HCT116 (cell line): ENCODE measurements around the gene PRR15L. TPM values are rescaled to one million over a fixed set of nuclear protein-coding genes. Genes with fewer than 3 reads are reported as not detected.

Experiments used
- ATAC-seq: fragments of 200-7000 bp; cut with Tn5 transposase; 2 replicates; pipeline ENCODE4 v1.9.1; 2020; ENCODE audit warnings: mild to moderate bottlenecking, moderate library complexity
- BruUV-seq: library from RNA; stranded (reverse); fragments of 400-500 nt; replicated peaks from 2 replicates; lab custom pipeline; 2021; lab: Mats Ljungman, UMichigan
- CTCF ChIA-PET: fragments of 300-600 bp; sonication (Branson Sonifier 250); formaldehyde crosslinking; loops from one replicate; lab custom pipeline; 2021; ENCODE audit warnings: antibody characterized with exemption; lab: Charles Lee
- POLR2A ChIA-PET: fragments of 300-600, 350-600 bp; sonication (Branson Sonifier 250); formaldehyde crosslinking; loops from one replicate; lab custom pipeline; 2021; ENCODE audit warnings: antibody characterized with exemption; lab: Charles Lee
- RAD21 ChIA-PET, 2 experiments: fragments of 300-600 bp; sonication (Branson Sonifier 250); formaldehyde crosslinking; loops; one replicate each; lab custom pipeline; 2023; ENCODE audit warnings: low total read pairs in 2 of 2; ENCODE audit not compliant: uncharacterized antibody in 2 of 2, unreplicated experiment in 2 of 2, low non-redundant PET in 1 of 2; lab: Charles Lee
- DNase-seq: peaks from one replicate; pipeline ENCODE4 v3.0.0-alpha.2; 2010; ENCODE audit warnings: low read depth, low spot score
- H2AFZ ChIP-seq: fragments of 200-600 bp; shearing (Covaris generic), sonication (generic); 2 replicates; pipeline ENCODE4 v1.6.1; 2017; ENCODE audit warnings: low read depth, mixed run types, mixed read lengths, antibody characterized with exemption, low read length; ENCODE audit not compliant: poor library complexity, severe bottlenecking
- H3K27ac ChIP-seq: 2 replicates; pipeline ENCODE4 v1.5.1; 2012; ENCODE audit warnings: low read depth, low read length
- H3K27me3 ChIP-seq: fragments of 200-600 bp; sonication (generic); 2 replicates; pipeline ENCODE4 v1.6.1; 2016; ENCODE audit warnings: mixed run types, low read length, mixed read lengths; ENCODE audit not compliant: insufficient read depth
- H3K36me3 ChIP-seq, 2 experiments: fragments of 200-500 bp in 1 of 2; fragments of 200-600 bp in 1 of 2; sonication (Bioruptor generic) in 1 of 2; sonication (generic) in 1 of 2; 2 replicates each; pipeline versions ENCODE4 v1.5.1 to v1.6.1; 2014 to 2016; ENCODE audit warnings: low read length in 2 of 2, inconsistent platforms in 1 of 2, mixed read lengths in 1 of 2, mixed run types in 1 of 2; ENCODE audit not compliant: insufficient read depth in 2 of 2, control insufficient read depth in 1 of 2
- H3K4me1 ChIP-seq, 2 experiments: fragments of 200-600 bp in 1 of 2; sonication (generic) in 1 of 2; 2 replicates each; pipeline versions ENCODE4 v1.5.1 to v1.6.1; 2012 to 2017; ENCODE audit warnings: low read length in 2 of 2, inconsistent platforms in 1 of 2, mild to moderate bottlenecking in 1 of 2, mixed read lengths in 1 of 2, mixed run types in 1 of 2, moderate library complexity in 1 of 2; ENCODE audit not compliant: insufficient read depth in 2 of 2, control insufficient read depth in 1 of 2
- H3K4me2 ChIP-seq: fragments of 200-600 bp; sonication (generic); 2 replicates; pipeline ENCODE4 v1.6.1; 2017; ENCODE audit warnings: mixed run types, low read length, mixed read lengths
- H3K4me3 ChIP-seq, 2 experiments: fragments of 200-600 bp in 1 of 2; sonication (generic) in 1 of 2; replicated peaks in 1 of 2; 2 replicates each; pipeline ENCODE4 v1.5.1; 2011 to 2016; ENCODE audit warnings: low read length in 2 of 2, control low read depth in 1 of 2, low read depth in 1 of 2, mild to moderate bottlenecking in 1 of 2, mixed read lengths in 1 of 2, mixed run types in 1 of 2
- H3K79me2 ChIP-seq: fragments of 200-600 bp; sonication (generic); 2 replicates; pipeline ENCODE4 v1.6.1; 2017; ENCODE audit warnings: mild to moderate bottlenecking, mixed run types, low read length, moderate library complexity, mixed read lengths; ENCODE audit not compliant: insufficient read depth
- H3K9ac ChIP-seq: fragments of 200-600 bp; sonication (generic); 2 replicates; pipeline ENCODE4 v1.6.1; 2016; ENCODE audit warnings: low read length, mixed read lengths
- H3K9me2 ChIP-seq: fragments of 200-600 bp; sonication (generic), shearing (Covaris generic); 2 replicates; pipeline ENCODE4 v1.6.1; 2017; ENCODE audit warnings: mixed run types, mild to moderate bottlenecking, moderate library complexity; ENCODE audit not compliant: insufficient read depth
- H3K9me3 ChIP-seq, 2 experiments: fragments of 200-500 bp in 1 of 2; fragments of 200-600 bp in 1 of 2; sonication (Bioruptor generic) in 1 of 2; sonication (generic) in 1 of 2; 2 replicates each; pipeline ENCODE4 v1.6.1; 2014 to 2017; ENCODE audit warnings: low read length in 2 of 2, mixed read lengths in 2 of 2, inconsistent platforms in 1 of 2, low read depth in 1 of 2, mild to moderate bottlenecking in 1 of 2, mixed run types in 1 of 2, moderate library complexity in 1 of 2; ENCODE audit not compliant: control insufficient read depth in 1 of 2, insufficient read depth in 1 of 2
- H4K20me1 ChIP-seq: fragments of 200-600 bp; sonication (generic), shearing (Covaris generic); 2 replicates; pipeline ENCODE4 v1.6.1; 2017; ENCODE audit warnings: mixed run types, mild to moderate bottlenecking, moderate library complexity; ENCODE audit not compliant: insufficient read depth
- CBX3 ChIP-seq: IDR thresholded peaks from 2 replicates; pipeline ENCODE4 v1.6.1; 2012; ENCODE audit warnings: low read depth
- CEBPB ChIP-seq: IDR thresholded peaks from 2 replicates; pipeline ENCODE4 v1.6.1; 2012; ENCODE audit warnings: low read depth
- EGR1 ChIP-seq: IDR thresholded peaks from 2 replicates; pipeline ENCODE4 v1.6.1; 2012; ENCODE audit warnings: low read depth
- EZH2 ChIP-seq: fragments of 200-600 bp; sonication (generic); IDR thresholded peaks from 2 replicates; pipeline ENCODE4 v1.6.1; 2017; ENCODE audit warnings: antibody characterized with exemption, mixed run types
- EZH2phosphoT487 ChIP-seq: fragments of 200-600 bp; IDR thresholded peaks from 2 replicates; pipeline ENCODE4 v1.6.1; 2018; ENCODE audit warnings: antibody characterized with exemption, borderline replicate concordance
- FOSL1 ChIP-seq: IDR thresholded peaks from 2 replicates; pipeline ENCODE4 v1.6.1; 2012; ENCODE audit warnings: low read depth
- JUND ChIP-seq: IDR thresholded peaks from 2 replicates; pipeline ENCODE4 v1.6.1; 2012
- RAD21 ChIP-seq: IDR thresholded peaks from 2 replicates; pipeline ENCODE4 v1.6.1; 2012; ENCODE audit warnings: low read depth, mild to moderate bottlenecking
- SIN3A ChIP-seq: IDR thresholded peaks from 2 replicates; pipeline ENCODE4 v1.6.1; 2012; ENCODE audit warnings: low read depth
- SP1 ChIP-seq: IDR thresholded peaks from 2 replicates; pipeline ENCODE4 v1.6.1; 2012; ENCODE audit warnings: low read depth
- YY1 ChIP-seq: IDR thresholded peaks from 2 replicates; pipeline ENCODE4 v1.6.1; 2011; ENCODE audit warnings: low read length, low read depth, moderate library complexity, mild to moderate bottlenecking; ENCODE audit not compliant: insufficient replicate concordance; ENCODE audit errors: extremely low read depth
- intact Hi-C: fragments of 100-400 bp; cut with micrococcal nuclease; formaldehyde crosslinking; loops from 2 replicates; pipeline ENCODE4 v1.10.0; 2022
- total RNA-seq: library from RNA; stranded (reverse); gene quantifications from one replicate; pipeline ENCODE4 v1.2.1, GENCODE V29; 2021; ENCODE audit not compliant: unreplicated experiment
- TF ChIP-seq, protein P1 (sequence below): IDR thresholded peaks from 2 replicates; pipeline ENCODE4 v1.6.1; 2012
- TF ChIP-seq, protein P2 (sequence below), 3 experiments: fragments of 200-600 bp in 1 of 3; sonication (generic) in 1 of 3; IDR thresholded peaks in 2 of 3; conservative IDR thresholded peaks in 1 of 3; 2 replicates each; pipeline ENCODE4 v1.5.1; 2012 to 2017; ENCODE audit warnings: low read depth in 2 of 3, low read length in 2 of 3, antibody characterized with exemption in 1 of 3, borderline replicate concordance in 1 of 3, control low read depth in 1 of 3, mild to moderate bottlenecking in 1 of 3, mixed read lengths in 1 of 3, mixed run types in 1 of 3, moderate library complexity in 1 of 3; ENCODE audit not compliant: insufficient read depth in 1 of 3
- TF ChIP-seq, protein P3 (sequence below): IDR thresholded peaks from 2 replicates; pipeline ENCODE4 v1.6.1; 2011; ENCODE audit warnings: mild to moderate bottlenecking, low read length, moderate library complexity; ENCODE audit not compliant: insufficient replicate concordance; ENCODE audit errors: extremely low read depth
- TF ChIP-seq, protein P4 (sequence below): IDR thresholded peaks from 2 replicates; pipeline ENCODE4 v1.6.1; 2012
- TF ChIP-seq, protein P5 (sequence below): IDR thresholded peaks from 2 replicates; pipeline ENCODE4 v1.6.1; 2012; ENCODE audit warnings: low read depth

Gene PRR15L
- total RNA-seq, 1 experiment from 2014 or later, result 0.34 TPM

DNA sequence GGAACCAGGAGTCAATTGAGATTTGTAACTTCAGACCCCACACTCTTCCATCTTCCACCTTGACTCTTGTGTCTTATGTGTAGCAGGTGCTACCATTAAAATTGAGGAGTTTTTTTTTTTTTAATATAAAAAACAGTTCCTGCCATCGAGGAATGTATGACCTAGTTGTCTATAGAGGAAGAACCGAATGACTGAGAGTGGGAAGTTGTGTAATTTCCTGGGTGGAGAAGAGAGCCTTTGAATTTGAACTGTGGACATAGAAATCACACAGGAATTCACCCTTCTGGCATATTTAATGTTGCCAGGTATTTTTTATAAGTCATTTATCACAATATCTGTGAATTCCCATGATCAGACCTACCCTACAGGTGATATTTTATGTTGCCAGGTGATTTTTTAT is 39.7 kb downstream of the PRR15L start:
- no peaks in the 10 kb centered on the region for H3K9me3 ChIP-seq
- ChIA-PET CTCF (interaction anchor here (1.0 kb wide), 1 partner anchor 29 kb away, joined by 4 read pairs; no protein-coding TSS in a partner anchor), POLR2A (no interaction called here), RAD21 (no interaction called here)
- no peaks in the 10 kb centered on the region for H3K4me1 ChIP-seq
- H3K9me2 ChIP-seq, result no peaks in the 10 kb centered on the region
- H2AFZ ChIP-seq, result no peak overlapping the region
- TF ChIP-seq, protein P1, sequence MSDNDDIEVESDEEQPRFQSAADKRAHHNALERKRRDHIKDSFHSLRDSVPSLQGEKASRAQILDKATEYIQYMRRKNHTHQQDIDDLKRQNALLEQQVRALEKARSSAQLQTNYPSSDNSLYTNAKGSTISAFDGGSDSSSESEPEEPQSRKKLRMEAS, result no peak
- TF ChIP-seq, protein P2, sequence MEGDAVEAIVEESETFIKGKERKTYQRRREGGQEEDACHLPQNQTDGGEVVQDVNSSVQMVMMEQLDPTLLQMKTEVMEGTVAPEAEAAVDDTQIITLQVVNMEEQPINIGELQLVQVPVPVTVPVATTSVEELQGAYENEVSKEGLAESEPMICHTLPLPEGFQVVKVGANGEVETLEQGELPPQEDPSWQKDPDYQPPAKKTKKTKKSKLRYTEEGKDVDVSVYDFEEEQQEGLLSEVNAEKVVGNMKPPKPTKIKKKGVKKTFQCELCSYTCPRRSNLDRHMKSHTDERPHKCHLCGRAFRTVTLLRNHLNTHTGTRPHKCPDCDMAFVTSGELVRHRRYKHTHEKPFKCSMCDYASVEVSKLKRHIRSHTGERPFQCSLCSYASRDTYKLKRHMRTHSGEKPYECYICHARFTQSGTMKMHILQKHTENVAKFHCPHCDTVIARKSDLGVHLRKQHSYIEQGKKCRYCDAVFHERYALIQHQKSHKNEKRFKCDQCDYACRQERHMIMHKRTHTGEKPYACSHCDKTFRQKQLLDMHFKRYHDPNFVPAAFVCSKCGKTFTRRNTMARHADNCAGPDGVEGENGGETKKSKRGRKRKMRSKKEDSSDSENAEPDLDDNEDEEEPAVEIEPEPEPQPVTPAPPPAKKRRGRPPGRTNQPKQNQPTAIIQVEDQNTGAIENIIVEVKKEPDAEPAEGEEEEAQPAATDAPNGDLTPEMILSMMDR (IDR thresholded peaks at IDR 0.05 in 2 of 3, conservative IDR thresholded peaks at IDR 0.05 in 1 of 3; ENCODE audit: borderline replicate concordance in 1 of 3, insufficient read depth in 1 of 3, low read depth in 2 of 3, low read length in 2 of 3), result no peak
- TF ChIP-seq, protein P3, sequence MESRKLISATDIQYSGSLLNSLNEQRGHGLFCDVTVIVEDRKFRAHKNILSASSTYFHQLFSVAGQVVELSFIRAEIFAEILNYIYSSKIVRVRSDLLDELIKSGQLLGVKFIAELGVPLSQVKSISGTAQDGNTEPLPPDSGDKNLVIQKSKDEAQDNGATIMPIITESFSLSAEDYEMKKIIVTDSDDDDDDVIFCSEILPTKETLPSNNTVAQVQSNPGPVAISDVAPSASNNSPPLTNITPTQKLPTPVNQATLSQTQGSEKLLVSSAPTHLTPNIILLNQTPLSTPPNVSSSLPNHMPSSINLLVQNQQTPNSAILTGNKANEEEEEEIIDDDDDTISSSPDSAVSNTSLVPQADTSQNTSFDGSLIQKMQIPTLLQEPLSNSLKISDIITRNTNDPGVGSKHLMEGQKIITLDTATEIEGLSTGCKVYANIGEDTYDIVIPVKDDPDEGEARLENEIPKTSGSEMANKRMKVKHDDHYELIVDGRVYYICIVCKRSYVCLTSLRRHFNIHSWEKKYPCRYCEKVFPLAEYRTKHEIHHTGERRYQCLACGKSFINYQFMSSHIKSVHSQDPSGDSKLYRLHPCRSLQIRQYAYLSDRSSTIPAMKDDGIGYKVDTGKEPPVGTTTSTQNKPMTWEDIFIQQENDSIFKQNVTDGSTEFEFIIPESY, result no peak
- TF ChIP-seq EZH2phosphoT487 (no peak), FOSL1 (no peak), EGR1 (no peak), CBX3 (no peak), SIN3A (no peak), JUND (no peak), CEBPB (no peak), EZH2 (no peak), SP1 (no peak), YY1 (no peak), RAD21 (no peak)
- TF ChIP-seq, protein P4, sequence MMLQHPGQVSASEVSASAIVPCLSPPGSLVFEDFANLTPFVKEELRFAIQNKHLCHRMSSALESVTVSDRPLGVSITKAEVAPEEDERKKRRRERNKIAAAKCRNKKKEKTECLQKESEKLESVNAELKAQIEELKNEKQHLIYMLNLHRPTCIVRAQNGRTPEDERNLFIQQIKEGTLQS, result no peak
- TF ChIP-seq, protein P5, sequence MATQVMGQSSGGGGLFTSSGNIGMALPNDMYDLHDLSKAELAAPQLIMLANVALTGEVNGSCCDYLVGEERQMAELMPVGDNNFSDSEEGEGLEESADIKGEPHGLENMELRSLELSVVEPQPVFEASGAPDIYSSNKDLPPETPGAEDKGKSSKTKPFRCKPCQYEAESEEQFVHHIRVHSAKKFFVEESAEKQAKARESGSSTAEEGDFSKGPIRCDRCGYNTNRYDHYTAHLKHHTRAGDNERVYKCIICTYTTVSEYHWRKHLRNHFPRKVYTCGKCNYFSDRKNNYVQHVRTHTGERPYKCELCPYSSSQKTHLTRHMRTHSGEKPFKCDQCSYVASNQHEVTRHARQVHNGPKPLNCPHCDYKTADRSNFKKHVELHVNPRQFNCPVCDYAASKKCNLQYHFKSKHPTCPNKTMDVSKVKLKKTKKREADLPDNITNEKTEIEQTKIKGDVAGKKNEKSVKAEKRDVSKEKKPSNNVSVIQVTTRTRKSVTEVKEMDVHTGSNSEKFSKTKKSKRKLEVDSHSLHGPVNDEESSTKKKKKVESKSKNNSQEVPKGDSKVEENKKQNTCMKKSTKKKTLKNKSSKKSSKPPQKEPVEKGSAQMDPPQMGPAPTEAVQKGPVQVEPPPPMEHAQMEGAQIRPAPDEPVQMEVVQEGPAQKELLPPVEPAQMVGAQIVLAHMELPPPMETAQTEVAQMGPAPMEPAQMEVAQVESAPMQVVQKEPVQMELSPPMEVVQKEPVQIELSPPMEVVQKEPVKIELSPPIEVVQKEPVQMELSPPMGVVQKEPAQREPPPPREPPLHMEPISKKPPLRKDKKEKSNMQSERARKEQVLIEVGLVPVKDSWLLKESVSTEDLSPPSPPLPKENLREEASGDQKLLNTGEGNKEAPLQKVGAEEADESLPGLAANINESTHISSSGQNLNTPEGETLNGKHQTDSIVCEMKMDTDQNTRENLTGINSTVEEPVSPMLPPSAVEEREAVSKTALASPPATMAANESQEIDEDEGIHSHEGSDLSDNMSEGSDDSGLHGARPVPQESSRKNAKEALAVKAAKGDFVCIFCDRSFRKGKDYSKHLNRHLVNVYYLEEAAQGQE, result no peak
- peaks cover 0 to 2% of the 10 kb centered on the region in 2 experiments; a peak in 1 of 4 replicates for H3K36me3 ChIP-seq
- ATAC-seq (no peak), DNase-seq (no peak)
- no peaks in the 10 kb centered on the region for H3K27me3 ChIP-seq
- H4K20me1 ChIP-seq, result no peaks in the 10 kb centered on the region
- H3K9ac ChIP-seq, result no peak overlapping the region
- H3K4me2 ChIP-seq, result no peak overlapping the region
- intact Hi-C loops, result no loop called here
- BruUV-seq, result no TSS peak
- no peak overlapping the region for H3K27ac ChIP-seq
- no peak overlapping the region for H3K4me3 ChIP-seq
- H3K79me2 ChIP-seq, result no peaks in the 10 kb centered on the region
